ENCODE measurements around the gene SEMA5A. TPM values are rescaled to one million over a fixed set of nuclear protein-coding genes. Genes with fewer than 3 reads are reported as not detected.

Gene SEMA5A
- total RNA-seq, 2 donors from 2014 or later: 13.3 to 17.6 TPM

GRCh38 chr5:9062873-9063272 lies 483.0 kb downstream of the SEMA5A start:
- H3K4me3 ChIP-seq: no peak overlapping the region
- no peaks in the 10 kb centered on the region for H3K4me1 ChIP-seq (ENCODE audit: control insufficient read depth in 1 of 2, low read depth in 2 of 2)
- H3K27me3 ChIP-seq (replicated peaks; ENCODE audit: insufficient read depth): no peaks in the 10 kb centered on the region
- H3K9me3 ChIP-seq: no peaks in the 10 kb centered on the region
- DNase-seq (ENCODE audit: low spot score) (no peak), ATAC-seq (ENCODE audit: insufficient number of reproducible peaks, low FRiP score, low read depth) (no peak)
- peaks cover 8% of the 10 kb centered on the region for H3K36me3 ChIP-seq
- no peak for TF ChIP-seq CTCF (IDR thresholded peaks at IDR 0.05)
- H3K27ac ChIP-seq: no peak overlapping the region

- Histone ChIP-seq H3K4me3 (no peak overlapping the region), H3K27me3 (replicated peaks; ENCODE audit: insufficient read depth) (no peaks in the 10 kb centered on the region), H3K27ac (no peak overlapping the region), H3K36me3 (peaks cover 2% of the 10 kb centered on the region), H3K9me3 (no peaks in the 10 kb centered on the region), H3K4me1 (ENCODE audit: control insufficient read depth in 1 of 2, low read depth in 2 of 2) (peaks cover 5 to 9% of the 10 kb centered on the region in 2 donors)
- no peak for TF ChIP-seq CTCF (IDR thresholded peaks at IDR 0.05)
- no peak for ATAC-seq (ENCODE audit: insufficient number of reproducible peaks, low FRiP score, low read depth)
- no peak for DNase-seq (ENCODE audit: low spot score)
Measured at GRCh38 chr5:9059920-9060691, 485.8 kb downstream of the SEMA5A start.

GRCh38 chr5:9058666-9059065 lies 487.2 kb downstream of the SEMA5A start:
- TF ChIP-seq CTCF (IDR thresholded peaks at IDR 0.05): no peak
- DNase-seq (ENCODE audit: low spot score) (no peak), ATAC-seq (ENCODE audit: insufficient number of reproducible peaks, low FRiP score, low read depth) (no peak)
- H3K9me3 ChIP-seq: no peaks in the 10 kb centered on the region
- H3K4me1 ChIP-seq (ENCODE audit: control insufficient read depth in 1 of 2, low read depth in 2 of 2): peaks cover 9 to 10% of the 10 kb centered on the region in 2 donors
- H3K4me3 ChIP-seq: no peak overlapping the region
- H3K27me3 ChIP-seq (replicated peaks; ENCODE audit: insufficient read depth): no peaks in the 10 kb centered on the region
- no peaks in the 10 kb centered on the region for H3K36me3 ChIP-seq
- H3K27ac ChIP-seq: no peak overlapping the region

GRCh38 chr5:9058161-9058560 lies 487.7 kb downstream of the SEMA5A start:
- TF ChIP-seq CTCF (IDR thresholded peaks at IDR 0.05): no peak
- Histone ChIP-seq H3K27ac (no peak overlapping the region), H3K36me3 (no peaks in the 10 kb centered on the region), H3K9me3 (no peaks in the 10 kb centered on the region), H3K4me3 (no peak overlapping the region), H3K4me1 (ENCODE audit: control insufficient read depth in 1 of 2, low read depth in 2 of 2) (peaks cover 9 to 10% of the 10 kb centered on the region in 2 donors), H3K27me3 (replicated peaks; ENCODE audit: insufficient read depth) (no peaks in the 10 kb centered on the region)
- DNase-seq (ENCODE audit: low spot score) (no peak), ATAC-seq (ENCODE audit: insufficient number of reproducible peaks, low FRiP score, low read depth) (no peak)

- ATAC-seq (ENCODE audit: insufficient number of reproducible peaks, low FRiP score, low read depth): no peak
- Histone ChIP-seq H3K27me3 (replicated peaks; ENCODE audit: insufficient read depth) (no peaks in the 10 kb centered on the region), H3K36me3 (no peaks in the 10 kb centered on the region), H3K9me3 (no peaks in the 10 kb centered on the region), H3K4me3 (no peak overlapping the region), H3K27ac (no peak overlapping the region), H3K4me1 (ENCODE audit: control insufficient read depth in 1 of 2, low read depth in 2 of 2) (peaks cover 9 to 10% of the 10 kb centered on the region in 2 donors)
- no peak for TF ChIP-seq CTCF (IDR thresholded peaks at IDR 0.05)
- DNase-seq (ENCODE audit: low spot score): no peak
Measured at GRCh38 chr5:9057406-9058000, 488.4 kb downstream of the SEMA5A start.
